Naive thymus-derived CD4-positive, alpha-beta T cell (primary cell): ENCODE measurements around the gene MYH2. TPM values are rescaled to one million over a fixed set of nuclear protein-coding genes. Genes with fewer than 3 reads are reported as not detected.

Experiments
- ATAC-seq: fragments of 150-1000 bp; cut with Tn5 transposase; 2 replicates; pipeline ENCODE4 v1.10.0; 2021; ENCODE audit warnings: mild to moderate bottlenecking, moderate library complexity
- CTCF ChIA-PET: fragments of 350-600 bp; sonication (Branson Sonifier 250); formaldehyde crosslinking; loops from one replicate; lab custom pipeline; 2021; ENCODE audit warnings: antibody characterized with exemption; lab: Charles Lee
- POLR2A ChIA-PET: fragments of 350-600 bp; sonication (Branson Sonifier 250); formaldehyde crosslinking; loops from one replicate; lab custom pipeline; 2021; ENCODE audit warnings: antibody characterized with exemption, inconsistent platforms; lab: Charles Lee
- DNase-seq, 9 donors: peaks; one replicate each; pipeline versions ENCODE4 v3.0.0 to v3.0.0-alpha.2; 2020 to 2022; ENCODE audit warnings: mixed read lengths in 1 of 9
- H3K27ac ChIP-seq: one replicate; pipeline ENCODE4 v1.7.0; 2013; ENCODE audit warnings: mild to moderate bottlenecking, low read depth, low read length, moderate library complexity
- H3K27me3 ChIP-seq, 2 donors: one replicate each; pipeline ENCODE4 v1.7.0; 2013; ENCODE audit warnings: low read length in 2 of 2, mild to moderate bottlenecking in 2 of 2, moderate library complexity in 2 of 2; ENCODE audit not compliant: control insufficient read depth in 2 of 2, insufficient read depth in 2 of 2
- H3K36me3 ChIP-seq, 3 experiments: 1 replicate in 2 of 3; 2 replicates in 1 of 3; pipeline ENCODE4 v1.7.0; 2013; ENCODE audit warnings: low read length in 3 of 3, mild to moderate bottlenecking in 3 of 3, moderate library complexity in 1 of 3; ENCODE audit not compliant: insufficient read depth in 3 of 3, control insufficient read depth in 2 of 3
- H3K4me1 ChIP-seq, 2 donors: one replicate each; pipeline ENCODE4 v1.7.0; 2013; ENCODE audit warnings: low read length in 2 of 2, mild to moderate bottlenecking in 2 of 2, moderate library complexity in 1 of 2; ENCODE audit not compliant: control insufficient read depth in 2 of 2, insufficient read depth in 2 of 2
- H3K4me3 ChIP-seq: 2 replicates; pipeline ENCODE4 v1.7.0; 2013; ENCODE audit warnings: mild to moderate bottlenecking, low read length
- H3K9me3 ChIP-seq, 3 experiments: 1 replicate in 2 of 3; 2 replicates in 1 of 3; pipeline ENCODE4 v1.7.0; 2013; ENCODE audit warnings: low read length in 3 of 3; ENCODE audit not compliant: control insufficient read depth in 2 of 3
- H3K27ac Mint-ChIP-seq, 9 donors: one replicate each; pipeline ENCODE4 v1.8.0; 2020 to 2022; ENCODE audit warnings: mixed read lengths in 9 of 9, mild to moderate bottlenecking in 8 of 9, moderate library complexity in 5 of 9, inconsistent platforms in 2 of 9
- H3K27me3 Mint-ChIP-seq, 5 donors: one replicate each; pipeline ENCODE4 v1.8.0; 2021 to 2022; ENCODE audit warnings: mixed read lengths in 5 of 5, mild to moderate bottlenecking in 1 of 5
- H3K36me3 Mint-ChIP-seq, 5 donors: one replicate each; pipeline ENCODE4 v1.8.0; 2020 to 2022; ENCODE audit warnings: mixed read lengths in 5 of 5, mild to moderate bottlenecking in 3 of 5, inconsistent platforms in 1 of 5
- H3K4me1 Mint-ChIP-seq, 7 donors: one replicate each; pipeline ENCODE4 v1.8.0; 2020 to 2022; ENCODE audit warnings: mixed read lengths in 7 of 7, mild to moderate bottlenecking in 3 of 7, inconsistent platforms in 1 of 7
- H3K4me3 Mint-ChIP-seq, 10 donors: one replicate each; pipeline ENCODE4 v1.8.0; 2020 to 2022; ENCODE audit warnings: mild to moderate bottlenecking in 10 of 10, mixed read lengths in 10 of 10, moderate library complexity in 6 of 10, inconsistent platforms in 2 of 10
- H3K9me3 Mint-ChIP-seq, 11 donors: one replicate each; pipeline ENCODE4 v1.8.0; 2020 to 2022; ENCODE audit warnings: mixed read lengths in 11 of 11, mild to moderate bottlenecking in 4 of 11, inconsistent platforms in 1 of 11, moderate library complexity in 1 of 11
- intact Hi-C, 2 donors: fragments of 100-400 bp; cut with micrococcal nuclease; formaldehyde crosslinking; loops; one replicate each; pipeline ENCODE4 v1.15.1; 2023
- polyA plus RNA-seq, 2 donors: library from polyadenylated mRNA; unstranded; fragments of 300-500 nt; fragmentation: Illumina TruSeq; gene quantifications; one replicate each; pipeline ENCODE4 v1.2.3, GENCODE V29; 2021
- total RNA-seq, 6 experiments: library from RNA in 5 of 6; stranded (reverse) in 5 of 6; gene quantifications; 1 replicate in 5 of 6; 2 replicates in 1 of 6; pipeline ENCODE4 v1.2.3 and lab custom pipeline; 2021 to 2026

MYH2 gene
- total and polyA plus RNA-seq, 7 experiments from 2014 or later = not detected

DNA sequence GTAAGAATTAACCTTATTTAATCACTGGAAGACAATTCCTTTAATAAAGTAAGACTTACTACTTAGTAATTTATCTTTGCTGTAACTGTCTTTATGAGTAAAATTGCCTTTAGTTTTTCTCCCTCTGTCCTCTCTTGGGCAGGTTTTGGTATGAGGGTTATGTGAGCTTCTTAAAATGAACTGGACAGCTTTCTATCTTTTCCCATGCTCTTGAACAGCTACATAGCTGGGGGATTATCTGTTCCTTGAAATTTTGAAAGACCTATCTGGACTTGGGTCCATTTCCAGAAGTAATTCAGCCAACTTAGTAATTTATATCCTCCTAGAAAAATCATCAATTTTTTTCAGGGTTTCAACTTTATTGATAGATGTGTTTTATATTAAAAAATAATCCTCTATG is 27.5 kb downstream of the MYH2 start:
- H3K27me3 ChIP-seq = no peaks in the 10 kb centered on the region
- H3K36me3 ChIP-seq = no peaks in the 10 kb centered on the region
- no peak overlapping the region for H3K27ac Mint-ChIP-seq
- no peak for ATAC-seq
- ChIA-PET POLR2A (no interaction called here), CTCF (no interaction called here)
- peaks cover 0 to 15% (median 2%) of the 10 kb centered on the region in 11 donors for H3K9me3 Mint-ChIP-seq
- no peak overlapping the region for H3K27ac ChIP-seq
- no peaks in the 10 kb centered on the region for H3K4me1 ChIP-seq
- no peak overlapping the region for H3K4me3 Mint-ChIP-seq
- DNase-seq = no peak
- H3K4me3 ChIP-seq = no peak overlapping the region
- H3K27me3 Mint-ChIP-seq = peaks cover 0 to 16% (median 7%) of the 10 kb centered on the region in 5 donors
- H3K9me3 ChIP-seq = no peaks in the 10 kb centered on the region
- peaks cover 0 to 5% (median 0%) of the 10 kb centered on the region in 5 donors for H3K36me3 Mint-ChIP-seq
- intact Hi-C loops = no loop called here
- no peaks in the 10 kb centered on the region for H3K4me1 Mint-ChIP-seq

GRCh38 chr17:10518271-10519037 is 31.0 kb downstream of the MYH2 start, which contains the start of gene MYH1:
Gene MYH1 (minus strand): TSS chr17:10518542. CDS start chr17:10516642, 1,900 bp downstream.
- H3K4me1 ChIP-seq = no peaks in the 10 kb centered on the region
- no peaks in the 10 kb centered on the region for H3K27me3 ChIP-seq
- no peak within 1 kb of the TSS for H3K27ac ChIP-seq
- ChIA-PET POLR2A (no interaction called here), CTCF (no interaction called here)
- Mint-ChIP-seq H3K36me3 (peaks cover 0 to 3% (median 0%) of the 10 kb centered on the region in 5 donors), H3K4me3 (no peak within 1 kb of the TSS), H3K4me1 (no peaks in the 10 kb centered on the region), H3K27me3 (peaks cover 0 to 11% (median 4%) of the 10 kb centered on the region in 5 donors), H3K27ac (no peak within 1 kb of the TSS), H3K9me3 (peaks cover 0 to 5% (median 0%) of the 10 kb centered on the region in 11 donors)
- intact Hi-C loops = no loop called here
- DNase-seq = no peak
- H3K36me3 ChIP-seq = no peaks in the 10 kb centered on the region
- ATAC-seq = no peak
- H3K9me3 ChIP-seq = no peaks in the 10 kb centered on the region
- no peak within 1 kb of the TSS for H3K4me3 ChIP-seq

- Mint-ChIP-seq H3K9me3 (no peaks in the 10 kb centered on the region), H3K27me3 (peaks cover 0 to 9% (median 0%) of the 10 kb centered on the region in 5 donors), H3K4me1 (no peaks in the 10 kb centered on the region), H3K4me3 (no peak overlapping the region), H3K36me3 (no peaks in the 10 kb centered on the region), H3K27ac (no peak overlapping the region)
- POLR2A ChIA-PET = no interaction called here
- Histone ChIP-seq H3K4me1 (no peaks in the 10 kb centered on the region), H3K36me3 (no peaks in the 10 kb centered on the region), H3K4me3 (no peak overlapping the region), H3K9me3 (no peaks in the 10 kb centered on the region), H3K27ac (no peak overlapping the region), H3K27me3 (no peaks in the 10 kb centered on the region)
- CTCF ChIA-PET = no interaction called here
- intact Hi-C loops = no loop called here
- ATAC-seq (no peak), DNase-seq (no peak)
Measured at GRCh38 chr17:10516638-10517037, 32.8 kb downstream of the MYH2 start.

GRCh38 chr17:10516065-10516464 is 33.4 kb downstream of the MYH2 start:
- H3K9me3 Mint-ChIP-seq = no peaks in the 10 kb centered on the region
- H3K4me1 Mint-ChIP-seq = no peaks in the 10 kb centered on the region
- no peaks in the 10 kb centered on the region for H3K4me1 ChIP-seq
- intact Hi-C loops = no loop called here
- ChIA-PET CTCF (no interaction called here), POLR2A (no interaction called here)
- no peak overlapping the region for H3K4me3 Mint-ChIP-seq
- H3K9me3 ChIP-seq = no peaks in the 10 kb centered on the region
- no peak overlapping the region for H3K27ac ChIP-seq
- H3K4me3 ChIP-seq = no peak overlapping the region
- H3K36me3 ChIP-seq = no peaks in the 10 kb centered on the region
- DNase-seq = no peak
- peaks cover 0 to 9% (median 0%) of the 10 kb centered on the region in 5 donors for H3K27me3 Mint-ChIP-seq
- no peaks in the 10 kb centered on the region for H3K27me3 ChIP-seq
- H3K27ac Mint-ChIP-seq = no peak overlapping the region
- no peak for ATAC-seq
- H3K36me3 Mint-ChIP-seq = no peaks in the 10 kb centered on the region

GRCh38 chr17:10513299-10514067 is 36.0 kb downstream of the MYH2 start:
- no peaks in the 10 kb centered on the region for H3K9me3 ChIP-seq
- Mint-ChIP-seq H3K36me3 (no peaks in the 10 kb centered on the region), H3K27ac (no peak overlapping the region), H3K27me3 (peaks cover 0 to 9% (median 3%) of the 10 kb centered on the region in 5 donors), H3K4me3 (no peak overlapping the region), H3K4me1 (no peaks in the 10 kb centered on the region), H3K9me3 (no peaks in the 10 kb centered on the region)
- intact Hi-C loops = no loop called here
- DNase-seq (no peak), ATAC-seq (no peak)
- H3K4me3 ChIP-seq = no peak overlapping the region
- no peaks in the 10 kb centered on the region for H3K4me1 ChIP-seq
- CTCF ChIA-PET = no interaction called here
- H3K27me3 ChIP-seq = no peaks in the 10 kb centered on the region
- no peak overlapping the region for H3K27ac ChIP-seq
- POLR2A ChIA-PET = no interaction called here
- H3K36me3 ChIP-seq = no peaks in the 10 kb centered on the region

GRCh38 chr17:10512856-10513255 is 36.6 kb downstream of the MYH2 start:
- Histone ChIP-seq H3K4me3 (no peak overlapping the region), H3K27ac (no peak overlapping the region), H3K36me3 (no peaks in the 10 kb centered on the region), H3K27me3 (no peaks in the 10 kb centered on the region), H3K4me1 (no peaks in the 10 kb centered on the region), H3K9me3 (no peaks in the 10 kb centered on the region)
- CTCF ChIA-PET = no interaction called here
- Mint-ChIP-seq H3K27me3 (peaks cover 0 to 12% (median 3%) of the 10 kb centered on the region in 5 donors), H3K4me3 (no peak overlapping the region), H3K27ac (no peak overlapping the region), H3K4me1 (no peaks in the 10 kb centered on the region), H3K9me3 (no peaks in the 10 kb centered on the region), H3K36me3 (no peaks in the 10 kb centered on the region)
- ATAC-seq (no peak), DNase-seq (no peak)
- POLR2A ChIA-PET = no interaction called here
- intact Hi-C loops = no loop called here
